GM21786 (cell line): Measurements from ENCODE around the gene PATJ.
"Not testable (repeated sequence)": the region's sequence is repeated elsewhere in the genome, so short reads cannot be mapped to it uniquely, and the experiment has no call there.

Experiments
- ATAC-seq: cut with Tn5 transposase; IDR thresholded peaks from one replicate; pipeline ENCODE4 v1.9.1; 2021; ENCODE audit not compliant: unreplicated experiment

The PATJ gene

DNA sequence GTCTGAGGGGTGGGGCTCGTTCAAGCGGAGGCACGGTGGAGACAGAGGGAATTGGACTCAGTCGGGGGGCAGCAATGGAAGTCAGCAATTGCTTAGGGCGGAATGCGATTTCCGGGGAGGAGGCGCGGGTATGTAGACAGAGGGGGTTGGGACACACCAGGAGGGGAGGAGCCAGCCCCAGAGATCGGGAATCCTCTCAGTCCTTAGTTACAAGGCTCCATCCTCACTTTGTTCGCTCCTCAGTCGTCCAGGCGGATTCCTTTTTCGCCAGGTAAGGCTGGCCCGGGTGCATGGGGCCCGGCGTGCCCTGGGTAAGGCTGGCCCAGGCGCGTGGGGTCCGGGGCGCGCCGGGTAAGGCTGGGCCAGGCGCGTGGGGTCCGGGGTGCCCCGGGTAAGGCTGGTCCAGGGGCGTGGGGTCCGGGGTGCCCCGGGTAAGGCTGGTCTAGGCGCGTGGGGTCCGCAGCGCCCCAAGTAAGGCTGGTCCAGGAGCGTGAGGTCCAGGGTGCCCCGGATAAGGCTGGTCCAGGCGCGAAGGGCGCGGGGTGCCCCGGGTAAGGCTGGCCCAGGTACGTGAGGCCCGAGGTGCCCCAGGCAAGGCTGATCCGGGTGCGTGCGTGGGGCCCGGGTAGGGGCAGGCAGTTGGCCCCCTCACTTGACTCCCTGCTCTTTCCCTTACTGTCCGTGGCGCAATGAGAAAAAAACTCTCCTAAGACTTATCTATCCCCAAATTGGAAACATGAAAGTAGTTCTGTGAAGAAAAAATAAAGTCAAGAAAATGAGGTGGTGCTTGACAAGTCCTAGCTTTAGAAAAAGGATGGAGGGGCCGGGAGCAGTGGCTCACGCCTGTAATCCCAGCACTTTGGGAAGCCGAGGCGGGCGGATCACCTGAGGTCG, 452.6 kb downstream of the PATJ start, which contains the start of gene L1TD1:
TSS of gene L1TD1 (plus strand) at position 199 of the 894 bp plus-strand sequence. CDS start 11,780 bp downstream, outside the sequence.
- no peak for ATAC-seq

- no peak for ATAC-seq
Observed at GRCh38 chr1:62196086-62196690, 453.9 kb downstream of the PATJ start.

GRCh38 chr1:62198069-62198780, 455.9 kb downstream of the PATJ start:
- no peak for ATAC-seq

DNA sequence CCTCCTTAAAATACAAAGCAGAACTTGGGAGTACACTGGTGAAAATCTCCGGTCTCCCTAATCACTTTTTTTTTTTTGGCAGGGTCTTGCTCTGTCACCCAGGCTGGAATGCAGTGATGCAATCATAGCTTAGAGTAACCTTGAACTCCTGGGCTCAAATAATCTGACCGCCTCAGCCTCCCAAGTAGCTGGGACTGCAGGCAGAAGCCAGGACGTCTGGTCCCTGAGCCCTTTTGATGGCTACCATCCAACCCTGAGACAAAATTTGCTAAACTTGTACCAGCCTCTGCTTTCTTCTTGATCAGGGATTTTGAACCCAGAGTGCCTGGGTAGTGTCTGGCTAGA, 456.5 kb downstream of the PATJ start:
- ATAC-seq: no peak

DNA sequence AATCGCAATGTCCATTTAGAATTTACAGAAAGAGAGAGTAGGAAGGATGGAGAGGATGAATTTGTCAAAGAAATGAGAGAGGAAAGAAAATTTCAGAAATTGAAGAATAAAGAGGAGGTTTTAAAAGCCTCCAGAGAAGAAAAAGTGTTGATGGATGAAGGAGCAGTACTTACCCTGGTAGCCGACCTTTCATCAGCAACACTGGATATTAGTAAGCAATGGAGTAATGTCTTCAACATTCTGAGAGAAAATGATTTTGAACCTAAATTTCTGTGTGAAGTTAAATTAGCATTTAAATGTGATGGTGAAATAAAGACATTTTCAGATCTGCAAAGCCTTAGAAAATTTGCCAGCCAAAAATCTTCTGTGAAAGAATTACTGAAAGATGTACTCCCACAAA, 464.9 kb downstream of the PATJ start:
- no peak for ATAC-seq

DNA sequence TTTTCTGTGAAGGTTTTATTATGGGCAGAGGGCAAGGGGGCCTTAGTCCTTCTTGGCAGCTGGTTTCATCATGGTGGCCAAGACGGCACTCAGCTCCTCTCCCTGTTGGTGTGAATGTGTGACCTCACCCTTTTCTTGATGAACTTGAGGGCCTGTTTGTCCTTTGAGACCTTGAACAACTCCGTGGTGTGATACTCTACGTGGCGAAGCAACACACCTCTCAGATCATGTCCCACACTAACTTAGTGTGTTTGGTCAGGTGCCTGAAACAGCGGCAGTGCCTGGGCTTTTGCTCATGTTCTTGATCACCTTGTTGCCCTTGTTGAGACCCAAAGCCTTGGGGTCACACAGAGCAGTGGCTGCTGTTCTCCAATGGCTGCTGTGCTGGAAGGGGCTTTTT, 465.8 kb downstream of the PATJ start:
- no peak for ATAC-seq

GRCh38 chr1:62208970-62209369, 466.7 kb downstream of the PATJ start:
- ATAC-seq: no peak

DNA sequence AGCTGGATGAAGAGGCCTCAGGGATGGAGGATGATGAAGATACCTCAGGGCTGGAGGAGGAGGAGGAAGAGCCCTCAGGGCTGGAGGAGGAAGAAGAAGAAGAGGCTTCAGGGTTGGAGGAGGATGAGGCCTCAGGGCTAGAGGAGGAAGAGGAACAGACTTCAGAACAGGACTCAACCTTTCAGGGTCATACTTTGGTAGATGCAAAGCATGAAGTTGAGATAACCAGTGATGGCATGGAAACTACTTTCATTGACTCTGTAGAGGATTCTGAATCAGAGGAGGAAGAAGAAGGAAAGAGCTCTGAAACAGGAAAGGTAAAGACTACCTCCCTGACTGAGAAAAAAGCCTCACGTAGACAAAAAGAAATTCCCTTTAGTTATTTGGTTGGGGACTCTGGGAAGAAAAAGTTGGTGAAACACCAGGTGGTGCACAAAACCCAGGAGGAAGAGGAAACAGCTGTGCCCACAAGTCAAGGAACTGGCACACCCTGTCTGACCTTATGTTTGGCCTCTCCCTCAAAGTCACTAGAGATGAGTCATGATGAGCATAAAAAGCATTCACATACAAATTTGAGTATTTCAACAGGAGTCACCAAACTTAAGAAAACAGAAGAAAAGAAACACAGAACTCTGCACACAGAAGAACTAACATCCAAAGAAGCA, 467.8 kb downstream of the PATJ start:
- no peak for ATAC-seq

DNA sequence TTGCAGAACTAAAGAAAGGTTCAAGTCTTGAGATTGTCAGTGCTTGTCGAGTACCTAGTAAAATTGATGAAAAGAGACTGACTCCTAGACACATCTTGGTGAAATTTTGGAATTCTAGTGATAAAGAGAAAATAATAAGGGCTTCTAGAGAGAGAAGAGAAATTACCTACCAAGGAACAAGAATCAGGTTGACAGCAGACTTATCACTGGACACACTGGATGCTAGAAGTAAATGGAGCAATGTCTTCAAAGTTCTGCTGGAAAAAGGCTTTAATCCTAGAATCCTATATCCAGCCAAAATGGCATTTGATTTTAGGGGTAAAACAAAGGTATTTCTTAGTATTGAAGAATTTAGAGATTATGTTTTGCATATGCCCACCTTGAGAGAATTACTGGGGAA, 468.7 kb downstream of the PATJ start:
- no peak for ATAC-seq

DNA sequence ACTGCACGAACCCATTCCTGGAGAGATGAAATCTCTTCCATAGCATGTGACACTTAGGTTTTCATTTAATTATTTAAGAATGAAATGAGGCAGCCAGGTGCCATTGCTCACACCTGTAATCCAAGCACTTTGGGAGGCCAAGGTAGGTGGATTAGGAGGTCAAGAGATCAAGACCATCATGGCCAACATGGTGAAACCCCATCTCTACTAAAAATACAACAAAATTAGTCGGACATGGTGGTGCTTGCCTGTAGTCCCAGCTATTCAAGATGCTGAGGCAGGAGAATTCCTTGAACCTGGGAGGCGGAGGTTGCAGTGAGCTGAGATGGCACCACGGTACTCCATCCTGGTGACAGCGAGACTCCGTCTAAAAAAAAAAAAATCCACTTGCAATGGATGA, 470.1 kb downstream of the PATJ start:
- no peak for ATAC-seq

DNA sequence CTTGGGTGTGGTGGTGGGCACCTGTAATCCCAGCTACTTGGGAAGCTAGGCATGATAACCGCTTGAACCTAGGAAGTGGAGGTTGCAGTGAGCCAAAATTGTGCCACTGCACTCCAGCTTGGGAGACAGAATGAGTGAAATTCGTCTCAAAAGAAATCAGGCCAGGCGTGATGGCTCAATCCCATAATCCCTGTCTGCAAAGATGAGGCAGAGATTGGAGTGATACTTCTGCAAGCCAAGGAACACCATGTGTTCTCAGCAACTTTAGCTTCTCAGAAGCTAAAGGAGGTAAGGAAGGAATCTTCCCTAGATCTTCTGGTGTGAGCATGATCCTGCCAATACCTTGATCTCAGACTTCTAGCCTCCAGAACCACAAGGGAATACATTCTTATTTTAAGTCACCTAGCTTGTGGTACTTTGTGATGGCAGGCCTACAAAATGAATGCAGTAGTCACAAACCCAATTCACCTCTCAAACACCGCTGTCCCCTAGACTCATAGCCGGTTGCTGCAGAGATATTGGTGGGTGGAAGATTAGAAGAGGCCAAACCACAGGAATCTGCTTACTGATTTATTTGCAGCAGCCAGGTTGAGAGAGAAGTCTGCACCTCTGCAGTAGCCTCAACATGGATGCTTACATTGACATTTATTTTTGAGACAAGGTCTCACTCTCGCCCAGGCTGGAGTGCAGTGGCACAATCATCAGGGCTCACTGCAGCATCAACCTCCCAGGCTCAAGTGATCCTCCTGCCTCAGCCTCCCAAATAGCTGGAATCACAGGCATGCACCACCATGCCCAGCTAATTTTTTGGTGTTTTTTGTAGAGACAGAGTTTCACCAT, 471.0 kb downstream of the PATJ start:
- ATAC-seq: no peak

DNA sequence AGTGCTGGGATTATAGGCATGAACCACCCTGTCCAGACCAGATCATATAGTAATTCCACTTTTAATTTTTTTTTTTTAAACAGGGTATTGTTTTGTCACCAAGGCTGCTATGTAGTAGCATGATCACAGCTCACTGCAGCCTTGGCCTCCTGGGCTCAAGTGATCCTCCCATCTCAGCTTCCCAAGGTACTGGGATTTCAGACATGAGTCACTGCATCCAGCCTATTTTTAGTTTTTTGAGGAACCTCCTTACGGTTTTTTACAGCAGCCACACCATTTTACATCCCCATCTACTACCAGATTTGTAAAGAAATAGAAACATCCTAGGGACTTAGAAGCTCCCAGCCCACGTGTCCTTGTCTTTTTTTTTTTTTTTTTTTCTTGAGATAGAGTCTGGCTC, 476.3 kb downstream of the PATJ start:
- no peak for ATAC-seq

DNA sequence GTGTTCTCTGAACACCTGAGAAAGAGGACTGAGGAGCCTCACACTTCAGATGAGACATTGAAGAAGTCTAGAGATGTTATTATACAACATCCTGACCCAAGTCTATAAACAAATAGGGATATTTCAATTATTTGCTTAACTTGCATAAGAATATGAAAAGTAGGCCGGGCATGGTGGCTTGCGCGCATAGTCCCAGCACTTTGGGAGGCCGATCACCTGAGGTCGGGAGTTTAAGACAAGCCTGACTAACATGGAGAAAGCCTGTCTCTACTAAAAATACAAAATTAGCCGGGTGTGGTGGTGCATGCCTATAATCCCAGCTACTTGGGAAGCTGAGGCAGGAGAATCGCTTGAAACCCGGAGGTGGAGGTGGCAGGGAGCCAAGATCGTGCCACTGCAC, 478.2 kb downstream of the PATJ start:
- not testable (repeated sequence) for ATAC-seq

- ATAC-seq: no peak
Observed at GRCh38 chr1:62221171-62221570, 478.9 kb downstream of the PATJ start.

- ATAC-seq: no peak
Observed at GRCh38 chr1:62222321-62222720, 480.0 kb downstream of the PATJ start.

GRCh38 chr1:62224182-62224581, 481.9 kb downstream of the PATJ start:
- no peak for ATAC-seq

GRCh38 chr1:62227496-62227895, 485.2 kb downstream of the PATJ start:
- ATAC-seq: no peak
